Inflammatory macrophage treated with lipopolysaccharide for 4 hours (primary cell): ENCODE results near the gene ARR3.
"Not testable (repeated sequence)": the region's sequence is repeated elsewhere in the genome, so short reads cannot be mapped to it uniquely, and the experiment has no call there.

Source experiments
- DNase-seq: peaks from one replicate; pipeline ENCODE4 v3.0.0-alpha.2; 2020

ARR3 gene

DNA sequence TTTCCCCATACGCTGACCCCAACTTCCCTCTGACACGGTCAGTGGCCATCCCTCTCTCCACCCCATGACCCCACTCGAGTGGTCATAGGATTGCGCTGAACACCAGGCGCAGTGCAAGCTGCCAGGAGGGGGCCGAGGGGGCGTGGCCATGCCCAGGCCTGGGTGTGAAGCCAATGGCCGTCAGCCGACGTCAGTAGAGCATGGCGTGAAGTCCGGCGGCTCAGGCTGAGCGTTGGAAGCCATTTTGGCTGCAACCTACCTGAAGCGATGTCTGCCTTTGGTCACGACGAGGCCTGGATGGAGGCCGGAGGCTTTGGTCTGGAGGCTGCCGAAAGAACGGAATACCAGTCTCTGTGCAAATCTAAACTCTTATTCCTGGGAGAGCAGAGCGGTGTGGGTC is 13.8 kb downstream of the ARR3 start, which contains the start of gene RAB41:
Gene RAB41 (plus strand): TSS at position 222 of the 400 bp plus-strand sequence. CDS start 46 bp downstream, at position 268.
- DNase-seq: no peak

GRCh38 chrX:70289168-70289792 is 21.1 kb downstream of the ARR3 start:
- no peak for DNase-seq

- peak; percentile 81 for DNase-seq
Measured at GRCh38 chrX:70289793-70290770, 21.9 kb downstream of the ARR3 start, which contains the start of the genes KIF4A and PDZD11. TSS of gene KIF4A (plus strand) at chrX:70290104. CDS start at chrX:70290459, 355 bp downstream. TSS of gene PDZD11 (minus strand) at chrX:70289927. CDS start at chrX:70289341, 586 bp downstream.

- no peak for DNase-seq
Measured at GRCh38 chrX:70292788-70293187, 24.7 kb downstream of the ARR3 start.

GRCh38 chrX:70293621-70294020 is 25.5 kb downstream of the ARR3 start:
- DNase-seq: no peak

DNA sequence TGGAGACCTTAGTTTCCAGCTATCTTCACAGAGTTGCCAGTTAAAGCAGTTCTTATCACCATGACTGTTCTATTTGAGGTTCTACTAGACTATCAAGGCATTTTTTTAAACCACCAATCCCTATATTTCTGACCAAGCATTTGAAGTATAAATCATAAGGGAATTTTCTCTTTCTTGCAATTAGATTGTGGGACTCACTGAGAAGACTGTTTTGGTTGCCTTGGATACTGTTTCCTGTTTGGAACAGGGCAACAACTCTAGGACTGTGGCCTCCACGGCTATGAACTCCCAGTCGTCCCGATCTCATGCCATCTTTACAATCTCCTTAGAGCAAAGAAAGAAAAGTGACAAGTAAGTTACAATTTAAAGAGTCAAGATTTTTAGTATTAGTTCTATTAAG is 33.6 kb downstream of the ARR3 start:
- DNase-seq: no peak

DNA sequence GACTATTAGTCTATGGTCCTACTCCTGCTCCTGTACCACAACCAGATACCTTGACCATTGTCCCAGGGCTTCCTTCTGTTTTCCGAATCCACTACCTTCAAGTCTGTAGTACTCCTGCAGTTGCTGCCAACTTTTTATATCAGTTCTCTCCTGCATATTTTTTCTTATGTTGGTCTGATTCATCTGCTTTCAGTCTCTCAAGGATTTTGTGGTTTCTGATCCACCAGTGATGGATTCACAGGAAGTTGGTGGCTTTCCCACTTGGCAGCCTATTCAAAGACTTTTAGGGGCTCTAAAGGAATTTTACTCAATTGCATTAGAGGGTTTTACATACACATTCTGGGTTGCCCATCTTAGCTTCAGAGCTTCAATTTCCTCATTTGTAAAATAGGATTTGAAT is 45.4 kb downstream of the ARR3 start:
- DNase-seq: no peak

DNA sequence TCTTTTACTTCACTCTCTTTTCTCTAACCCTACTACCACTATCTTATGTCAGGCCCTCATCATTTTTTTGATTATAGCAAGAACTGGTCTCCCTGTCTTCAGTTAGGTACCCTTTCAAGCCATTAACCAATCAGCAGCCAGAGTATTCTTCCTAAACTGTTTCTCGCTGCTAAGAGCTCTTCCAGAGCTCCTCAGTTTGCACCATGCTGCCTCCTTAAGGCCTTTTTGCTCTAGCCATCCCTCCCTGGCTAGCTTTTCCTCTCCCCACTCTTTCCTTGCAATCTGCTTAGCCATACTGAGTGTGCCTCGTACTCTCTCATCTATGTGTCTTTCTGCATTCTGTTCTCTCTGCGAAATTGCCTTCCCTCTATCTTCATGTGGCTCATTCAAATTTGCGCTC is 54.6 kb downstream of the ARR3 start:
- no peak for DNase-seq

- not testable (repeated sequence) for DNase-seq
Measured at GRCh38 chrX:70323628-70324027, 55.5 kb downstream of the ARR3 start.

GRCh38 chrX:70324326-70324725 is 56.2 kb downstream of the ARR3 start:
- DNase-seq: no peak

GRCh38 chrX:70331161-70331560 is 63.0 kb downstream of the ARR3 start:
- no peak for DNase-seq
